Stromal cell of bone marrow (primary cell): ENCODE results near the gene SNX3.
"Not testable (repeated sequence)": the region's sequence is repeated elsewhere in the genome, so short reads cannot be mapped to it uniquely, and the experiment has no call there.

Source experiments
- DNase-seq: peaks from one replicate; pipeline ENCODE4 v3.0.0-alpha.2; 2012; ENCODE audit warnings: low read depth

The SNX3 gene

DNA sequence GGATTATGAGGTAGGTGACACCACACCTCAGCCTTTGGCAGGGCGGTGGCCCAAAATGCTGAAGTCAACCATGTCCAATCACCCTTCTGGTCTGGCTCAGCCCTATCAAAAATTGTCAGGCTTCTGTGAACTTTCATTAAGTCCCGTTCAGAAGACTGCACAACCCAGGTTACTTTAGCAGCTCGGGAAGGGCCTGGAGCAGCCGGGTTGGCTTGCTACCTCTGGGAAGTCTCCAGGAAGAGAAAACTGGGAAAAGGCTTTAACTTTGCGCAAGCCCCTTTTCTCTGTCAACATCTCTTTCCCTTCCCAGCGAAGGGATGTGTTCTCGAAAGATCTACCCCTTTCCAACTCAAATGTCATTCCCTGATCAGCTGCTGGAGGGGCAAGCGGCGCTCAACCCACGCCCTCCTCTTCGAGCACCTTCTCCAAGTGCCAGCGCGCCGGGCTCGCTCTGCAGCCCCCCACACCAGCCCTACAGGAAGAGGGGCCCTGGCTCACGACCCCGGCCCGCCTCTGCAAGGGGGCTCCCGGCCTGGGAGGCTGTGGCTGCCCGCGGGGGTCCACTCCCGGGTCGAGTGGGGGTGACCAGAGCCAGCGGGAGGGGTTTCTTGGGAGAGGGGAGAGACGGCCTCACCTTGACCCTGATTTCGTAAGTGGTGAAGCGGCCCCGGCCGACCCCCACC lies 573 bp downstream of the SNX3 start:
- peak; percentile 21 for DNase-seq

- no peak for DNase-seq
Observed at GRCh38 chr6:108254433-108255410, 6.1 kb downstream of the SNX3 start.

DNA sequence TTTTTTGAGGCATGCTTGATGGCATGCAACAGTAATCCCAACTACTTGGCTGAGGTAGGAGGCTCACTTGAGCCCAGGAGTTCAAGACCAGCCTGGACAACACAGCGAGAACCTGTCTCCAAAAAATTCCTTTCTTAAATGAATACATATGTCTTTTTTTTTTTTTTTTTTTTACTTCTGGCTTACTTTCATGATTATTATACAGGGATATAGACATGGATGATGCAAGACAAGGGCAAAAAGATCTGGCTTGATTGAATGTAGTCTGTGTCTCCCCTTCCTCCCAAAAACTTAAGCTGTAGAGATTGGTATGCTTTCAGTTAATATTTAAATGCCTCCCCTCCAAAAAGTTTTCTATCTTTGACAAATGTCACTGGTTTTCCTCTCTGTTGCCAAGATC lies 7.6 kb downstream of the SNX3 start:
- DNase-seq: no peak

DNA sequence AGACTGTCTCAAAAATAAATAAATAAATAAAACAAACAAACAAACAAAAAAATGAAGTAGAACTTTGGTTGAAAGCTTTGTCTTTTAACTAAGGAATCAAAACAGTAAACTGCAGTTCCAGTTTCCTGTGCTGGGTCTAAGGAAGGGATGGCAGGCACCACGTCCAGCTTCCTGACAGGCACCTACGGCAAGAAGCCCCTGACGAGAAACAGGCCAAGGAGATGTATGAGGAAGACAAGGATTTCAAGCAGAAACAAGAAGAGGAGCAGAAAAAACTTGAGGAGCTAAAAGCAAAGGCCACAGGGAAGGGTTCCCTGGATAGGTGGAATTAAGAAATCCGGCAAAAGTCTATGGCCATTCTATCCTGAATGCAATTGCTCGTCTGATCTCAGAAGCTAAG lies 8.8 kb downstream of the SNX3 start:
- DNase-seq: no peak

GRCh38 chr6:108251252-108251651 lies 9.6 kb downstream of the SNX3 start:
- DNase-seq: no peak

GRCh38 chr6:108250240-108250866 lies 10.5 kb downstream of the SNX3 start:
- DNase-seq: no peak

DNA sequence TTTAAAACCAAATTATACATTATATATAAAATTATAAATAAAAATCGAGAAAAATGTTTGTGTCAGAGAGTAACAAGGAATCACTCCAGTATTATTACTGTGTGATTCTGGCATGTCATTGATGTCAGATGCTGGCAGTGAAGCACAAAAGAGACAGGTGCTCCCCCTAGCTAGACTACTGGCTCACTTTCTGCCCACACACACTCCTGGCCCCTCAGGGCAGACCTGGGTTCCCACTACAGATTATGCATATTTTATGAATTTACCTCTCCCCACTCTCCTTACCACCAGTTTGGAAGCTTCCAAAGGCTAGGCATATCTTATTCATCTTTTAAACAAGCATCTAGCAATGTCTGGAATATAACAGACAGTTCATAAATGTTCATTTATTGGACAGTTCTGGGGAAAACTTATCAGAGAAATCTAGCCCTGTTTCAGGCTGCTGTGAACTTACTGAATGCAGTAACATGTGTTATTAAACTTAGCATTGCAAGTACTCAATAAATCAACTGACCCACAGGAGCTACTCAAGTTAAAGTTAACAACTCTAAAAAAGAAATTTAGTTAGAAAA lies 12.8 kb downstream of the SNX3 start:
- DNase-seq: no peak

- not testable (repeated sequence) for DNase-seq
Observed at GRCh38 chr6:108245095-108245494, 15.7 kb downstream of the SNX3 start.

DNA sequence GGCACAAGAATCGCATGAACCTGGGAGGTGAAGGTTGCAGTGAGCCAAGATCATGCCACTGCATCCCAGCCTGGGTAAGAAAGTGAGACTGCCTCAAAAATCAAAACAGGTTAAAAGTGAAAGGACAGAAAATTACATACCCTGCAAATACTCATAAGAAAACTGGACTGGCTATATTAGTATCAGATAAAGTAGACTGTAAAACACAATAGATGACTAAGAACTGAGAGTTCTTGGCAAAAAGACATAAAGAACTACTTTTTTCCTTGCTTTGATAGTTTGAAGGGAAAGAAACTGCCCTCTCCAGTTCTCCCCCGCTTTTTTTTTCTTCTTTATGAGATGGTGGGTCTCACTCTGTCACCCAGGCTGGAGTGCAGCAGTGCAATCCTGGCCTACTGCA lies 17.0 kb downstream of the SNX3 start:
- no peak for DNase-seq

DNA sequence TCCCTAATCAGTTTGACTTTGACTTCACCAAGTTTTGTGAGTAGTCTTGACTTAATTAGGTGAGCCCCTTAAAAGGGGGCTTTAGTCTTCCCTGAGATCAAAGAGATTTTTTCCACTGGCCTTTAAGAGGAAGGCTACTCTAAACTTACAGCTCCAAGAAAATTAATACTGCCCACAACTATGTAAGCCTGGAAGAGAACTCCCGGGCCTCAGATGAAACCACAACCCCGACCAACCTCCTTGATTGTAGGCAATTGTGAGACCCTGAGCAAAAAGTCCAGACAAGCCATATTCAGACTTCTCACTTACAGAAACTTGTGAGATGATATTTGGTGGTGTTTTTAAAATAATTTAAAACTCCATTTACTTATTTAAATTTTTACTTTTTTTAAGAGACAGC lies 18.1 kb downstream of the SNX3 start:
- no peak for DNase-seq

DNA sequence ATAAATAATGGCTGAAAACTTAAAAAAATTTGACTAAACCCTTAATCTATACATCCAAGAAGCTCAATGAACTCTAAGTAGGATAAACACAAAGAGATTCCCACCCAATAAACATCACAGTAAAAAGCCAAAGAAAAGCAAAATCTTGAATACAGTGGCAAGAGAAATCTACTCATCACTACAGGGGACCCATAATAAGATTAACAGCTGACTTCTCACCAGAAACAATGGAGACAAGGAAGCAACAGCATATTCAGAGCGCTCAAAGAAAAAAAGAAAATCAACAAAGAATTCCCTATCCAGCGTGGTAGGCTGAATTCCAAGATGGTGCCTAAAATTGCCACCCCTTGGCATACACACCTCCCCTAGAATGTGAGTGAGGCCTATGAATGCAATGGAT lies 18.6 kb downstream of the SNX3 start:
- no peak for DNase-seq

- DNase-seq: no peak
Observed at GRCh38 chr6:108238322-108238721, 22.5 kb downstream of the SNX3 start.

GRCh38 chr6:108236791-108237190 lies 24.0 kb downstream of the SNX3 start:
- DNase-seq: no peak

- no peak for DNase-seq
Observed at GRCh38 chr6:108235127-108235526, 25.7 kb downstream of the SNX3 start.

DNA sequence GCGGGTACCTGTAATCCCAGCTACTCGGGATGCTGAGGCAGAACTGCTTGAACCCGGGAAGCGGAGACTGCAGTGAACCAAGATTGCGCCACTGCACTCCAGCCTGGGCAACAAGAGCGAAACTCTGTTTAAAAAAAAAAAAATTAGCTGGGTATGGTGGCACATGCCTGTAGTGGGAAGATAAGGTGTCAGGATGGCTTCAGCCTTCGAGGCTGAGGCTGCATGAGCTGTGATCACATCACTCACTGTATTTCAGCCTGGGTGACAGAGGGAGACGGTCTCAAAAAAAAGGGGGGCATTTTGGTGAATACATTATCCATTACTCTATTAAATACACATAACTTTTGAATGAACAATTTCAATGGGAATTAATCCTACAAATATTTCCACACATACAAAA lies 32.4 kb downstream of the SNX3 start:
- no peak for DNase-seq

- DNase-seq: no peak
Observed at GRCh38 chr6:108227290-108227689, 33.5 kb downstream of the SNX3 start.

DNA sequence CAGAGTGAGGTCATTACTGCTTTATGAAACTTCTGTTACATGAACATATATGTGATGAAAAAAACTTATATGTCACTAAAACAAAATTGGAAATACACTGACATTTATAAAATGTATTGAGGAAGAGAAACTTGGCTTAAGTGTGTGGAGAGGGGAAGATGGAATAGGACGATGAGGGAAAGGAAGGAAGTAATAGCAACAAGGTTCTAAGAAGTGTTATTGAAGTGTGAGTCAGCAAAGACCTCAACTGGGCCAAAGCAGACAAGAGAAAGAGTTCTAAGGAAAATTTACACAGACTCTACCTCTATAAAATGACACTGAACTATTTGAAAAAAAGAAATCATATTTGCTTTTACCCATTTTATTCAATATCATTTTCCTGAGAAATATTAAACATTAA lies 38.3 kb downstream of the SNX3 start:
- DNase-seq: no peak

DNA sequence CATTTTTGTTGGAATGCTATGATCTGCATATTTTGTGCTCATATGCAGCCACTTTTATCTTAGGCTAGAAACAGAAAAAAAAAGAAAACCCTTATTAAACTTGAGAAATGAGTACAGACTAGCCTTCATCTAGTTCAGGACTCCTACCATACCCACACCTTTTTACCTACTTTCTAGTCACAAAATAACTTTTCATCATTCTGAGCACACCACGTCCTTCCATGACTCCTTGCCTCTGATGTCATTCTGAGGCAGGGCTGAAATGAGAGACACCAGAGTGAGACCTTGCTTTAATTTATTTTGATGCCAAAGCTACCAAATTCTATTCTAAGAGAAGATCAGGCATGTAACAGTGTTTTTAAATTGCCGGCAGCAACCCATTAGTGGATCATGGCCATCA lies 38.8 kb downstream of the SNX3 start:
- DNase-seq: no peak

GRCh38 chr6:108211671-108212070 lies 49.2 kb downstream of the SNX3 start:
- DNase-seq: no peak

DNA sequence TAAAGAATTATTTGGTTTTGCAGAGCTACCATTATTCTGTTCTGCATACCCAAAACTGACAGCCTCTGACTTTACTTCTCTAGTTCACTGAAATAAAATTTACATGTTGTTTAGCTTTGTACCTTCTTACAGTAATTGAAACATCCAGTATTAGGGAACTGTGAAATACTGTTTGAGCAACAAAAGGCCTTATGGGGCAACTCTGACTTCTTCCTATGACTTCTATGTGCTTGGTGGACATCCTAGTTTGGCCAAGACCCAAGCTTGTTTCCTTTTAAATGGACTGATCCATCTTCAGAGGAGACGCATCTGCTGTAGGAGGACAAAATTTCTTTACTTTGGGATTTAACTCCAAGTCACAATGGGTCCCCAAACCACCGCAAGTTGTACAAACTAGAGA lies 50.3 kb downstream of the SNX3 start:
- DNase-seq: no peak

DNA sequence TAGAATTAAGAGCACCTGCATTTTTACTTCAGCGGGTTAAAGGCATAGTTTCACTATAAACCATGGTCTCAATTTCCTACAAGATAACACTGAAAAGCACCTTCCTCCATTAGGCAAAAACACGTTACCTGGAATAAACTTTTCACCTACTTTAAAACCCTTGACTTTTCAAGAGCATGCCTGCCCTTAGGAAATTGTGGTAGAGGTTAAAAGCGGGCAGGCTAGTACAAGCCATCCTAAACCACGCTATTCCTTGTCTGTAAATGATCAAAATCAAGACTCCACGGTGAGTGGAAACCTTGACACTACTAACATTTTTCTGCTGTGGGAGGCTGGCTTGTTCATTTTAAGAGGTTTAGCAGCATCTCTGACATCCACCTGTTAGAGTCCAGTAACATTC lies 51.1 kb downstream of the SNX3 start:
- DNase-seq: no peak

GRCh38 chr6:108207013-108207412 lies 53.8 kb downstream of the SNX3 start:
- no peak for DNase-seq
